ENCODE results near the gene ZNF664. TPM values are rescaled to one million over a fixed set of nuclear protein-coding genes. Genes with fewer than 3 reads are reported as not detected.

Gene ZNF664
- total RNA-seq, 4 donors from 2014 or later, result 120 to 187 (median 138) TPM

GRCh38 chr12:123962513-123962912, 10.5 kb upstream of the ZNF664 start:
- Histone ChIP-seq H3K36me3 (no peaks in the 10 kb centered on the region), H3K4me3 (replicated peaks in 1 of 3) (no peak overlapping the region), H3K27ac (no peak overlapping the region), H3K4me1 (peaks cover 0 to 19% of the 10 kb centered on the region in 2 donors), H3K9me3 (no peaks in the 10 kb centered on the region), H3K27me3 (no peaks in the 10 kb centered on the region)
- intact Hi-C loops (cut with DNase I), result no loop called here
- 74 to 87% methylated on average over 5 of the region's 5 CpGs for WGBS, 2 donors
- DNase-seq, result no peak
- TF ChIP-seq CTCF (IDR thresholded peaks at IDR 0.05) (no peak), POLR2A (IDR thresholded peaks at IDR 0.05) (no peak)

GRCh38 chr12:123963821-123964220, 9.2 kb upstream of the ZNF664 start:
- TF ChIP-seq CTCF (IDR thresholded peaks at IDR 0.05) (no peak), POLR2A (IDR thresholded peaks at IDR 0.05) (no peak)

GRCh38 chr12:123965382-123965781, 7.6 kb upstream of the ZNF664 start:
- Histone ChIP-seq H3K27me3 (no peaks in the 10 kb centered on the region), H3K27ac (no peak overlapping the region), H3K9me3 (no peaks in the 10 kb centered on the region), H3K36me3 (no peaks in the 10 kb centered on the region), H3K4me1 (peaks cover 0 to 10% of the 10 kb centered on the region in 2 donors), H3K4me3 (replicated peaks in 1 of 3) (no peak overlapping the region)
- intact Hi-C loops (cut with DNase I), result no loop called here
- TF ChIP-seq CTCF (IDR thresholded peaks at IDR 0.05) (no peak), POLR2A (IDR thresholded peaks at IDR 0.05) (no peak)
- WGBS, 2 donors, result 66 to 75% methylated on average over 5 of the region's 5 CpGs
- no peak for DNase-seq

More at GRCh38 chr12:123963821-123964220, 9.2 kb upstream of the ZNF664 start:
- no peak for DNase-seq
- 97 to 98% methylated on average over 4 of the region's 4 CpGs for whole genome bisulfite sequencing, 2 donors
- no peaks in the 10 kb centered on the region for H3K27me3 ChIP-seq
- intact Hi-C loops (cut with DNase I), result no loop called here
- peaks cover 0 to 9% of the 10 kb centered on the region in 2 donors for H3K4me1 ChIP-seq
- H3K27ac ChIP-seq, result no peak overlapping the region
- no peaks in the 10 kb centered on the region for H3K36me3 ChIP-seq
- no peak overlapping the region for H3K4me3 ChIP-seq (replicated peaks in 1 of 3)
- no peaks in the 10 kb centered on the region for H3K9me3 ChIP-seq

- Histone ChIP-seq H3K36me3 (no peaks in the 10 kb centered on the region), H3K27me3 (no peaks in the 10 kb centered on the region), H3K27ac (no peak overlapping the region), H3K4me3 (replicated peaks in 1 of 3) (no peak overlapping the region), H3K4me1 (peaks cover 0 to 10% of the 10 kb centered on the region in 2 donors), H3K9me3 (no peaks in the 10 kb centered on the region)
- no peak for DNase-seq
- intact Hi-C loops (cut with DNase I), result no loop called here
- no peak for TF ChIP-seq CTCF (IDR thresholded peaks at IDR 0.05)
- TF ChIP-seq POLR2A (IDR thresholded peaks at IDR 0.05), result no peak
- 80 to 83% methylated on average over 3 of the region's 3 CpGs for WGBS, 2 donors
Observed at GRCh38 chr12:123966596-123966995, 6.4 kb upstream of the ZNF664 start.

- no peaks in the 10 kb centered on the region for H3K36me3 ChIP-seq
- WGBS, 2 donors, result 90 to 94% methylated on average over 8 of the region's 8 CpGs
- no peak overlapping the region for H3K4me3 ChIP-seq (replicated peaks in 1 of 3)
- no peaks in the 10 kb centered on the region for H3K27me3 ChIP-seq
- TF ChIP-seq POLR2A (IDR thresholded peaks at IDR 0.05), result no peak
- TF ChIP-seq CTCF (IDR thresholded peaks at IDR 0.05), result no peak
- no peak for DNase-seq
- H3K9me3 ChIP-seq, result no peaks in the 10 kb centered on the region
- H3K4me1 ChIP-seq, result peaks cover 0 to 10% of the 10 kb centered on the region in 2 donors
- intact Hi-C loops (cut with DNase I), result no loop called here
- H3K27ac ChIP-seq, result no peak overlapping the region
Observed at GRCh38 chr12:123967121-123967586, 5.9 kb upstream of the ZNF664 start.

All from thyroid gland (tissue), 4 donors.